Pulmonary artery endothelial cell (primary cell): ENCODE measurements around the gene OSBPL5. TPM values are rescaled to one million over a fixed set of nuclear protein-coding genes. Genes with fewer than 3 reads are reported as not detected.

Source experiments
- DNase-seq: peaks from one replicate; pipeline ENCODE4 v3.0.0-alpha.2; 2011; ENCODE audit warnings: low read depth, low spot score
- total RNA-seq: library from RNA; depleted of rRNA; stranded (reverse); fragments of >200 nt; gene quantifications from 2 replicates; pipeline ENCODE4 v1.2.3, GENCODE V29; 2014

OSBPL5 gene, protein sequence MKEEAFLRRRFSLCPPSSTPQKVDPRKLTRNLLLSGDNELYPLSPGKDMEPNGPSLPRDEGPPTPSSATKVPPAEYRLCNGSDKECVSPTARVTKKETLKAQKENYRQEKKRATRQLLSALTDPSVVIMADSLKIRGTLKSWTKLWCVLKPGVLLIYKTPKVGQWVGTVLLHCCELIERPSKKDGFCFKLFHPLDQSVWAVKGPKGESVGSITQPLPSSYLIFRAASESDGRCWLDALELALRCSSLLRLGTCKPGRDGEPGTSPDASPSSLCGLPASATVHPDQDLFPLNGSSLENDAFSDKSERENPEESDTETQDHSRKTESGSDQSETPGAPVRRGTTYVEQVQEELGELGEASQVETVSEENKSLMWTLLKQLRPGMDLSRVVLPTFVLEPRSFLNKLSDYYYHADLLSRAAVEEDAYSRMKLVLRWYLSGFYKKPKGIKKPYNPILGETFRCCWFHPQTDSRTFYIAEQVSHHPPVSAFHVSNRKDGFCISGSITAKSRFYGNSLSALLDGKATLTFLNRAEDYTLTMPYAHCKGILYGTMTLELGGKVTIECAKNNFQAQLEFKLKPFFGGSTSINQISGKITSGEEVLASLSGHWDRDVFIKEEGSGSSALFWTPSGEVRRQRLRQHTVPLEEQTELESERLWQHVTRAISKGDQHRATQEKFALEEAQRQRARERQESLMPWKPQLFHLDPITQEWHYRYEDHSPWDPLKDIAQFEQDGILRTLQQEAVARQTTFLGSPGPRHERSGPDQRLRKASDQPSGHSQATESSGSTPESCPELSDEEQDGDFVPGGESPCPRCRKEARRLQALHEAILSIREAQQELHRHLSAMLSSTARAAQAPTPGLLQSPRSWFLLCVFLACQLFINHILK
- total RNA-seq = 24.3 and 32.9 TPM in 2 replicates

- DNase-seq = no peak
Measured at GRCh38 chr11:3165152-3165705, at the start of gene OSBPL5. OSBPL5 (minus strand) TSS chr11:3165310; CDS start chr11:3129148, 36,162 bp downstream.

GRCh38 chr11:3214420-3214699, 49.2 kb upstream of the OSBPL5 start:
- DNase-seq = no peak

- DNase-seq = no peak
Measured at GRCh38 chr11:3213659-3214419, 48.7 kb upstream of the OSBPL5 start.

GRCh38 chr11:3208272-3208671, 43.2 kb upstream of the OSBPL5 start:
- no peak for DNase-seq

GRCh38 chr11:3207526-3208189, 42.5 kb upstream of the OSBPL5 start:
- DNase-seq = no peak

DNA sequence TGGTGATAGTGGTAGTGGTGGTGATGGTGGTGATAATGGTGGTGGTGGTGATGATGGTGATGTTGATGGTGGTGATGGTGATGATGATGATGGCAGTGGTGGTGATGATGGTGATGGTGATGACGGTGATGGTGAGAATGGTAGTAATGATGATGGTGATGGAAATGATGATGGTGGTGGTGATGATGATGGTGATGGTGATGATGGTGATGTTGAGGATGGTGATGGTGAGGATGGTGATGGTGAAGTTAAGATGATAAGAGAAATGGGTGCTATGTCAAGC, 41.8 kb upstream of the OSBPL5 start:
- DNase-seq = no peak

- DNase-seq = no peak
Measured at GRCh38 chr11:3206156-3206921, 41.2 kb upstream of the OSBPL5 start.

- no peak for DNase-seq
Measured at GRCh38 chr11:3205261-3206155, 40.4 kb upstream of the OSBPL5 start.

DNA sequence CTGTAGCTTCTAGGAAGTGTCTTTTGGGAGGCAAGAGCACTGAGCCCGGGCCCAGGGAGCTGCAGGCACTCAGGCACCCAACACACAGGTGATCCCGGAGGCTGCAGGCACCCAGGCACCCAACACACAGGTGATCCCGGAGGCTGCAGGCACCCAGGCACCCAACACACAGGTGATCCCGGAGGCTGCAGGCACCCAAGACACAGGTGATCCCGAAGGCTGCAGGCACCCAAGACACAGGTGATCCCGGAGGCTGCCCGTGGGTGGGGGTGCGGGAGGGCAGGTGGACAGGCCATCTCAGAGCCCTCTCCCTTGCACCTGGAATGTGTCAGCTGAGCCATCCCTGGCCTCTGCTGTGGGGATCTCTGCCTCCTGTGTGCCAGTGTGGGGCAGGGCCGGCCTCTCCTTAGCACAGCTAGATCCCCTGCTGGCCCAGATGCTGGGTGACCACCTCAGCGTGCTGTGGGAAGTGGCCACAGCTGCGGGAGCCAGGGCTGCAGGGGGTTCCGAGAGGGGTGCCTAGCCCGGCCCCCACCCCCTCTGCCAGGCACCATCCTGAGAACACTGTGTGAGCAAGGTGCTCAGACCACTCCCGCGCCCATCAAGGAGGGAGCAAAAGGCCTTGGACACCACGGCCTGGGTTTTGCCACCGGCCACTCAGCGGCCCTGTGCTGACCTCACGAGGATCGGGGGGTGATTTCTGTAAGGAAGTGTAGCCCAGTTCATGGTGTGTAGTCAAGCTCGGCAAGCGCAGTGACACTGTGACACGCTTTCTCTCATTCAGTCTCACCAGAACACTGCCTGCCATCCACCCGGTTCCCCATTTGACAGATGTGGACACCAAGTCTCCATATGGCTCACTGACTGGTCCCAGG, 39.3 kb upstream of the OSBPL5 start:
- no peak for DNase-seq

GRCh38 chr11:3203221-3204043, 38.3 kb upstream of the OSBPL5 start:
- DNase-seq = no peak

GRCh38 chr11:3202759-3203158, 37.6 kb upstream of the OSBPL5 start:
- no peak for DNase-seq

- no peak for DNase-seq
Measured at GRCh38 chr11:3202305-3202704, 37.2 kb upstream of the OSBPL5 start.

- DNase-seq = no peak
Measured at GRCh38 chr11:3201677-3202181, 36.6 kb upstream of the OSBPL5 start.

DNA sequence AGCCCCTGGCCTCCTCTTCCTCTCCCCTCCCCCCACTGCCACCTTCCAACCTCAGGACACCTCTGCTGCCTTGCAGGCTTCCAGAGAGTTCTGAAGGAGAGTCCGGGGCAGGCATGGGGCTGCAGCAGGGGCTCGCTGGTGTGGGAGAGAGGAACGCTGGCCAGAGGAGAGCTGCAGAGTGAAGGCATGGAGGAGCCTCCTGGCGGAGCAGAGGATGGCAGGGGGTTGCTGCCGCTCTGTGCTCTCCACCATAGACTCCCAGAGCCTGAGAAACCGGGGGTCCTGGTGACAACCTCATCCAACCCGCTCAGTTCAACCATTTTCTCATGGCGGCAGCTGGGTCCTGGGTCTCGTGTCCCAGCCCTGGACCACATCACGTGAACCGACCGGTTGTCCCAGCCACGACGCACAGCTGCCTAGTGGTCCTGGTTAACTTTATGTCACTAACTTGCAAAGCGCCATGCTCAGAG, 36.0 kb upstream of the OSBPL5 start:
- no peak for DNase-seq

DNA sequence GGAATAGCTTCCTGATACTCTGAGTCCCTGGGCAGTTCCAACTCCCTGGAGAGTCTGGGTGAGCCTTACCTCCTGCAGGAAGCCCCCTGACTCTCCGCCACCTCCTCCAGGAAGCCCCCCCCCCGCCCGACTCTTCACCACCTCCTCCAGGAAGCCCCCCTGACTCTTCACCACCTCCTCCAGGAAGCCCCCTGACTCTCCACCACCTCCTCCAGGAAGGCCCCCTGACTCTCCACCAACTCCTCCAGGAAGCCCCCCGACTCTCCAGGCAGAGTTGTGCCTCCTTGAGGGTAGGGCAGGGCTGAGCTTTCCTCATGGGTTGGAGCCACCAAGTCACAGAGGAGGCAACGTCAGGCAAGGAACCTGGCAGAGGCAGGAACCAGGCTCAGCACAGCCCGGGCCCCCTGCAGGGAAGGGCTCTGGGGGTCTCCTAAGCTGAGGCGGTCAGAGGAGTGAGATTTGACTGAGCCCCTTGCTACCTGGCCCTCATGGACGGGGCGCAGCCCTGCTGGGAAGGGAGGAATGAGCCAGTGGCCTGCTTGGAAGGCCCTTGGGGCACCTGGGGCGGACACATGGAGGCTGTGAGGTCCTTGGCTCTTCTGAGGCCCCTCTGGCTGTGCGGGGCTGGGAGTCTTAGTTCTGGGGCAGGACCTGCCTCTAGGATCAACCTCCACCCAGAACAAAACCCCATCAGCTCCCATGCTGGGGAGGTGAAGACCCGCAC, 35.4 kb upstream of the OSBPL5 start:
- no peak for DNase-seq

DNA sequence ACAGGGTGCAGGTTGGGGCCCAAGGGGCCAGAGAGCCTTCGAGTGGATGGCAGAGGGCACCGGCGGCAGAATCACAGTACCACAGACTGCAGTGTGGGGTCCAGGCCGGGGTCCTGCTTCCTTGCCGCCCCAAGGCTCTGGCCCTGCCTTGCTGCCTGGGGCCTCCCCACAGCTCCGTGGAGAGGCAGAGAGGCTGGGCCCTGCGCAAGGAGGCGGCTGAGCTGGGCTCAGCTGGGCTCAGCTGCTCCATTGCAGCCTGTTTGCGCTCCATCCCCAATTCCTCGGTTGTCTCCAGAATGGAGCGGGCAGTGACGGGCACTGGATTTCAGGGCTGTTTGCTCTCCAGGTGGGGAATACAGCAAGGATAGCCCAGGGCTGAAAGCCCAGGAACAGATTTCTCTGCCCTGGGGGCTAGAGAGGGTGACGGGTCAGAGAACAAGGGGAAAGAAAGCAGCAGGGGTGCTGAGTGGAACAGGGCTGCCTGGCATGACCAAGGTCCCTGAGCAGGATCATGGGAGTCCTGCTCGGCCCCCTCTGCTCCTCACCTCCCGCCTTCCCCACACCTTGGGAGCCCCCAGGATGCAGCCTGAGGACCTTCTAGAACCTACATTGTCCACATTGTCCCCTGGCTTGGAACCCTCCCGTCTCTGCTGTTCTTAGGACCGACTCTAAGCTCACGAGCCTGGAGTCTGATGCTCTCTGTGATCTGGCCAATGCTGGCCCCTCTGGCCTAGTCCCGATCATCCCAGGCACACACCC, 34.6 kb upstream of the OSBPL5 start:
- no peak for DNase-seq
